Activated CD8-positive, alpha-beta memory T cell treated with anti-CD3 and anti-CD28 coated beads, Interleukin-2, amount 50 U/mL, for 1 hour (primary cell): ENCODE measurements around the gene SEMA6A.

Source experiments
- DNase-seq: peaks from one replicate; pipeline ENCODE4 v3.0.0-alpha.2; 2020; ENCODE audit errors: extremely low read depth

The SEMA6A gene

DNA sequence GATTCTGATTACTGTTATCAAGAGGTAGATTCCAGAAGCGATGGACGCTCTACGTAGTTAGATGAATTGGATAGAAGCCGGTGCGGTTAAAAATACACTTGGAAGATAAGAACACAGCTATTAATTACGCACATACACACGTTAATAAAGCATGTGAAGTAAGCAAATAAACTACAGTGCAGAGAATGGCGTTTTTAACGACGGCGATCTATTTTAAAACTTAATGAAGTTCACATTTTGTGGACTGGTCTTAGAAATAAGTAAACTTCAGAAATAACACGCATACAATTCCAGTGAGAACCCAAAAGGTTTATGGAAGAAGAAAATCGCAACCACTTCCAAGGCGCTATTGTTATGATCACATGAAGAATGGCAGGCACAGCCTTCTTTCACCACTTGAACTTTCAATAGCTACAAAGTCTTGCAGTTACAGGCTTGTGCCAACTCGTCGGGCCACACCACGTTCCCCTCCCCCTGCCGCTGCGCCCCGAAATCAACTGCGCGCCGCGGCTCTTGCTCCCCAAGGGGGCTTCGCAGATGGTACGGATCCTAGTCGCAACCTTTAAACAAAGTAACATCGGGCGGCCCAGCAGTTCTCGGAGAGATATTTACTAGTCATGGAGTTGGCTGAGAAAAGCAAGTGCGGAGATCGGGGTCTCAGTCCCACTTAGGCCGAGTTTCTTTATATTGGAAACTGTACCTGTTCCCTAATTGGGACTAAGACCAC, 866 bp upstream of the SEMA6A start:
- DNase-seq = no peak

DNA sequence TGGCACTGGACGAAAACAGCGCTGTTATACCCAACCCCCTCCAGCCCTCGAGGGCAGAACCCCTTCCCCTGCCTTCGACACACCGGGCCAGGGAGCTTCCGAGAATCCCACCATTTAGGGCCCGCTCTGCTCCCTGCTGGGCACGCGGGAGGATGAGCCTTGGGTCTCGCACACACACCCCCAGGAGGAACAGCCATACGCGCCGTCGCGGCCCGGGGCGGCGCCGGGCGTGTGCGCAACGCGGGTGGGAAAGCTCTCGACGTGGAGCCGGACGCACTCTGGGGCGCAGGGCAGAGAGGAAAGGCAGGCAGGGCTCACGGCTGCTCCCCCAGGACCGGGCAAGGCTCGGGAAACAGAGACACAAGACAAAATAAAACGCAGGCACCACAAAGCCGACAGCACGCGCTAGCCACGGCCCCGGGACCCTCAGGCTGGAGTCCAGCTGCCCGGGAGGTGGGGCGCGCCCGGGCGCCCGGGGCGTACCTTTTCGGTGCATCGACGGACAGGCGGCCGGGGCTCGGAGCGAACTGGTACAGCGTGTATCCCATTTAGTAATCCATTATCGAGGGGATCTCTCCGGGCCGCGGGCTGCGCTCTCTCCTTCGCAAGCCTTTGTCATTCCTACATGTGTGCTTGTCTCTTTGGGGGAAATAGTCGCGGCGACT, 789 bp downstream of the SEMA6A start:
- DNase-seq = no peak

GRCh38 chr5:116573279-116573701, 1.3 kb downstream of the SEMA6A start:
- DNase-seq = no peak

DNA sequence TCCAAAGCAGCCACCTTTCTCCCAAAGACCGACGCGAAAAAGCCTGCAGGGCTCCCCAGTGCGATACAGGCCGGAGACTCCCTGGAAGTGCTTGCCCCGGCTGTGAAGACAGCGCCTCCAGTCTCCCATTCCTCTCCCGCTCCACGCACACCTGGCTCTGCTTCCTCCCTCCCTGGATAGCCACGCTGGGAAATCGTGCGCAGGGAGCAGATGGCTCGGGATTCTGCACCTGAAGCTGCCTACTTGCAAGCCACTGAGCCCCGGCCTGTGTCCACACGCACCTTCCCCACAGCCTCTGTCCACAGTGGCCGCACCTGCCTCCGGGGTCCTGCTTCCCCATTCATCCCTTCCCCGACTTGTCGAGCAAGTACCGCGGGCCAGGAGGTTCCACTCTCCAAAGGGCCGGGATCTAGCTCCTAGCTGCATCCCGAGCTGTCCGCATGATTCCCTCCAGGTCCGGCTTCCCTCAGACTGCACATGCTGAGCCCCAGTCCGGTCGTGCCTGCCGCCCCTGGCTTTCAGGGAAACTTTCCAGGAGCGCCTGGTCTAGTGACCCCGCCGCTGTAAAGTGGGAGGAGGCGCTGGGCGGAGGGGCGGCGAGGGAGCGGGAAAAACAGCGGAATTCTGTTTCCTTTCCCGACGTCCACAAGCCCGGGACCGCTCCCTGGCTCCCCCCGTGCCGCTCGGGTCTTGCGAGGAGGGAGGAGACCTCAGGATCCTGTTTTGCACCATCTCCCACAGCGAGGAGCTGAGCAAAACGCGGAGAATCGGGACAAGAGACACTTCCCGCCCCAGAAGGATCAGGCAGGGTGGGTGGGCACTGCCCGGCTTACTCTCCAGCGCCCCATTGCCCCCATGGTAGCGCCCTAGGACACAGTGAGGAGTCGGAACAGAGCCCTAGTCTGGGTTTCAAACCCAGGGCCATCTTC, 2.0 kb downstream of the SEMA6A start:
- DNase-seq = no peak

DNA sequence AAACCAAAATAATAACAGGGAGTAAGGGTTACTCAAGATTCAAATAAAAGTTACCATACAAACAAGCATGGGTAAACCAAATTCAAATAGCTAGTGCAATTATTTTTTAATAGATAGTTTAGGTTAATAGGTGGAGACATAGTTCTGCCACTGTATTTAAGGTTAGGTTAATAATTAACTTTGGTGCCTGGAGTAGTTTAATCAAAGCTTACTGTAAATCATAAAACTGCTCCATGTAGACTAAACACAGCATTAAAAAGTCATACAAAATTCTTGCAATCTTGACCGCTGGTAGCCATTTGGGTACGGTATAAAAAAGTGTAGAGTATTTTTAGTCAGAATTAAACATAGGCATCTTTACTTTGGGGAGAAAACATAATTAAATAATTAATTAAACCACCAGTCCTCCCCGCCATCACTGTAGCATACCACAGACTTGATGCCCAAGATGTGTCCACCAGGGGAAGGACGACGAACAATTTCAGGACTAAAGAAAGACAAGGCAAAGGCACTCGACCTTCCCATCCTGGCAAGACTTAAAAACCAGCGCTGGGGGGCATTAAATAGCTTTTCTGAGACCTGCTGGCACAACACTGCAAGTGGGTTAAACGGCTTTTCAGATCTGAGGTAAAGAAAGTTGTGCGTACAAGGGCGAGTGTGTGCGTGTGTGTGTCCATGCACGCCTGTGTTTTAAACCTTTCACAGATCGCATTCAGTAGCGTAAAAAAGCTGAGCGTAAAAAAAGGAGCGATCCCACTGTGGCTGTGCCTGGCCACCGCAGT, 2.9 kb downstream of the SEMA6A start:
- no peak for DNase-seq

GRCh38 chr5:116569999-116570398, 4.6 kb downstream of the SEMA6A start:
- no peak for DNase-seq

GRCh38 chr5:116567106-116567505, 7.5 kb downstream of the SEMA6A start:
- DNase-seq = no peak

- DNase-seq = no peak
Measured at GRCh38 chr5:116566251-116566650, 8.4 kb downstream of the SEMA6A start.

GRCh38 chr5:116564756-116565490, 9.7 kb downstream of the SEMA6A start:
- DNase-seq = no peak

- DNase-seq = no peak
Measured at GRCh38 chr5:116564312-116564711, 10.3 kb downstream of the SEMA6A start.

DNA sequence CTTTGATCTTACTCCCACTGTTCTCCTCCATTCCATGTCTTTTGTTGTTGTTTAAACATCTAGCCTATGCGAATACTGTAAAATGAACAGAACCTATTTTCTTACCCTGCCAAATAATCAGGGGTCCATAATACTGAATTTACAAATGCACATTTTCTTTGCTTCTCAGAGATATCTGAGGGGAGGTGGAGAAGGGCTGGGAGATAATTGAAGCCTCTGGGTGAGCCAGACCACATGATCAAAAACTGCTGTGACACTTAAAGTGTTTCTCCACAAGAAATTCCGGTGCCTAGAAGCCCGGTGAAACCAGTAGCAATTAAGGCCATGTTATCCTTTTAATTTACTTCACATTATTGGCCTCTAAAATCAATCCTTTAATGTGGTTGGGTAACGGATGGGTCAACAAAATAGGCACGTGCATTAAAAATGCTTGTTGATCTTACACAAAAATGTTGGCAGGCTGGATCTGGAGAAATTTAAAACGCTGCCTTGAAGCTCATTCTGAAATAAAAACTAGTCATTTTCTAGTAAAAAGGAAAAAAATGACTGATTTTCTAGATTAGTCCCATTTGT, 10.8 kb downstream of the SEMA6A start:
- DNase-seq = no peak

GRCh38 chr5:116562669-116563068, 12.0 kb downstream of the SEMA6A start:
- no peak for DNase-seq

- DNase-seq = no peak
Measured at GRCh38 chr5:116561658-116562057, 13.0 kb downstream of the SEMA6A start.

- no peak for DNase-seq
Measured at GRCh38 chr5:116559673-116560164, 14.9 kb downstream of the SEMA6A start.

DNA sequence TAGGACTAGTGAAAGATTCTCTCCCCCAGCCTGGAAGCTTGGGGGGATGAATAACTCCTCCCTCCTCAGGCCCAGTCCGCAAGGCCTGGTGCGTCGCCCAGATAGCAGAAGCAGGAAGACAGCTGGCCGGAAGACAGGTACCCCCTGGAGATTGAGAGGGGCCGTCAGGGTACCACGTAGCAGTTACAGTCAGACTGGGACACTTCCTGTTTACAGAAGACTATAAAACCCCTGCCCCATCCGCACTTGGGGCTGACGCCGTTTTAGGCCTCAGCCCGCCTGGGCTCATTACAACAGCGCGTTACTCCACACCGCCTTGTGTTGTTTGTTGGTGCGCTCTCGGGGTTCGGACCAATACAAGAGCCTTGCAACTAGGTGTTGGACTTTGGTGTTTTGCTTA, 15.4 kb downstream of the SEMA6A start:
- no peak for DNase-seq

DNA sequence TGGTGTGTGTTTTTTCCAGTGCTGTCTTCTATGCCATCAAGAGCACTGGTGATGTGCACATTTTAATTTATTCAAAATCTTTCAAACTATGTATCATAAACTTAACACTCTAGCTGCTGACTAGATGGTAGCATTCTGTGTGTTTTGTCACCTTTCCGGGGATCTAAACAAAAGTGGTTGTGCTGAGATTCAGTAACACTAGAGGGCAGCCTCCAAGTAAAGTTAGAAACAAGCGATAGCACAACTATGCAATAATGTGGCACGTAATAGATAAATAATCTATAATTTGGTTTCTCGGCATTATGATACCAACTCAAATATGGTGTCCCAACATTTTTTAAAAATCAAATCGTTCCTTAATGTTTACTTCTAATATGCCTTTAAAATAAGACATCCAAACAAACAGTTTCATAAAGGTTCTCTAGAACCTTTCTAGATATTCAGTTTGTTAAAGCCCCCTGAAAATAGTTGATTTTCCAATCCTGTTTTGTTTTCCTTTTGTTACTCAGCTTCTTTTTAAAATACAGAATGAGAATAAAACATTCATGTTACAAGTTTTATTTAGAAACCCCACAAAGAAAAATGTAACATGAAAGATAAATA, 16.9 kb downstream of the SEMA6A start:
- DNase-seq = no peak

DNA sequence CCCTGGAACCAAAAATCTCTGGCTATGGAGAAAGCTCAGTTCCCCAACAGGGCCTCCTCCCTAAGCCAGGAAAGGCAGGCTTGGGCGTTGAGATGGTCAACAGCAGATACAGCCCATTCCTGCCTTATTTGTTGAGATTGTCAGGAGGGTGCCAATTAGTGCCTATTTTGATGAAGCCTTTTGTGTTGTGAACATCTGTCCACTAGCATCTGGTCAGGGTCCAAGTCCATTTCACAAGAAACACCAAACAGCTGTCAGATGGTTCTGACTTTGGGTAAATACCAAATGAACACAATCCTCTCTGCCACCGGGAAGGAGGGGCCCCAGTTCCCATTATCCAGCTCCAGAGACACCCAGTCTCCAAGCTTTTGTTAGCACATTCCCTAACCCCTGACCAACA, 19.9 kb downstream of the SEMA6A start:
- DNase-seq = no peak

DNA sequence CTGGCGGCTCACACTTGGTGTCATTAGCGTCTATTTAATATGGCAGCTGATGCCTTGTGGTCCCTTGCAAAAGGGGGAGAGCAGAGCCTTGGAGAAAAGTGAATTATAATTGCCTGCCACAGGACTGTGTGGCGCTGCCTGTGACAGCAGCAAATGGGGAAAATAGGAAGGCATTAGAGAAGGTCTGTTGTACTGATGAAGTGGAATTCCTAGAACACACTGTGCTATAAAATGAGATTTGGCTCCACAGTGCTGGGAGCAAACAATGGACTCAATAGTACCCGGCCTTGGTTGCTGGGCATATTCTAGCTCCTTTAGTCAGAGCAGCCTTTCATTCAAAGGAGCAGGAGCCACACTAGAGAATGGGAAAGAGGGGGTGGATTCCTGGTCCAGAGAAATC, 21.3 kb downstream of the SEMA6A start:
- DNase-seq = no peak

DNA sequence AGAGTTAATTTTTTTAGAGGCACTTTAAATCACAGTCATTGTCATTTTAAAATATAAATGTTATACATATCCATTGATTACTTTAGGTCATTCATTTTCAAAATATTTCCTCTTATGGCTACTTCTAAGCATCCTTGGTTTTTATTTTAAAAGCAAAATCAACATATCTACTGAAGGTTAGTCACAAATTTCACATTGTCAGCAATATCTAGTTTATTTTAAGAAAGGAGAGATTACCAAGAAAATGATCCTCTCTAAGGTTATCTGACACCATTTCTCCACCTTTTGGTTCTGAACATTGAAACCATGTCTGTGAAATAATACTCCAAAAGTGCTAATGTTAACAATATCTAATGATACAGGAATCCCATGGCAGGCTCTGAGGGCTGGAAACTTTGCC, 24.5 kb downstream of the SEMA6A start:
- no peak for DNase-seq

GRCh38 chr5:116546743-116547124, 27.9 kb downstream of the SEMA6A start:
- no peak for DNase-seq
